Activated CD8-positive, alpha-beta memory T cell treated with anti-CD3 and anti-CD28 coated beads, Interleukin-2, amount 50 U/mL, for 48 hours (primary cell): Measurements from ENCODE around the gene GFM1.

Experiments used
- DNase-seq: peaks from one replicate; pipeline ENCODE4 v3.0.0-alpha.2; 2020

The GFM1 gene

GRCh38 chr3:158728851-158729250 lies 84.5 kb downstream of the GFM1 start:
- DNase-seq: no peak

- DNase-seq: no peak
Observed at GRCh38 chr3:158731486-158731885, 87.2 kb downstream of the GFM1 start.

DNA sequence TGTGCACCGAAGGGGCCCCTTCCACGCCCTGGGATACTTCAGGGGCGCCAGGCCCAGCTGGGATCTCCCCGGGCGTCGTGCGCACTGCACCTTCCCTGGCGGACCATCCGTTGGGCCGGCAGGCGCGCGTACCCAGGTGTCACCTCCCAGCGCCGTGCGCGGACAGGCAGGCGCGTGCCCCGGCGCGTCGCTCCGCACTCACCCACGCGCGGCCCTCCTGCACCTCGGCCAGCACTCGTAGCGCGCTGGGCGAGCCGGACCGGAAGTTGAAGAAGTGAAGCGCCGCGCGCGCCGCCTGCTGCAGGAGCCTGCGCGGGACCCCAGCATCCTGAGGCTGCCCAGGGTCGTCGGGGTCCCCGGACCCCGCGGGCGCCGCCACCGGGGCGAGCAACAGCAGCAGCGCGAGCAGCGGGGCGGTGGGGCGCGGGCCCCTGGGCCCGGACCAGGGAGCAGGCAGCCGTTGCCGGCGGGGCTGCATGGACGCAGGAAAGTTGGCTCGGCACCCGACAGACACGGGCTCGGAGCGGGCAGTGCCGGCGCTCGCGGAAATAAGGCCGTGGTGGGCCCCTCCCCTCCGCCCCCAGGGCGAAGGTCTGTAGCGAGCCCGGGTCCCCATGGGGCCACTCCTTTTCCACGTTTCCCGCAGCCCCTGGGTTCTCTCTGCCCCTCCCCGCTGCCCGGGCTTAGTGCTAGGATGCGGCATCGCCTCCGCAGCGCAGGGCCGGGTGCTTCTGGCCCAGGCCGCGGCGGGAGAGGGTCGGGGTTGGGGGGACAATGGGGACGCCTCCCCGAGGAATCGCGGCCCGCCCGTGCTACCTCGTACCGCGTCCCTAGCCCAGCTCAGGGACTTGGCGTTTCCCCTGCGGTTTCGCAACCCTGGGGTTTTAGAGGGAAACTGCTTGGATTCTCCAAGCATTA lies 87.9 kb downstream of the GFM1 start, which contains the start of gene RARRES1:
TSS of gene RARRES1 (minus strand) at position 520 of the 918 bp plus-strand sequence. CDS start at position 478, 42 bp downstream.
- DNase-seq: peak; percentile 77

GRCh38 chr3:158732856-158733200 lies 88.5 kb downstream of the GFM1 start:
- DNase-seq: no peak

GRCh38 chr3:158733656-158734055 lies 89.3 kb downstream of the GFM1 start:
- DNase-seq: no peak

DNA sequence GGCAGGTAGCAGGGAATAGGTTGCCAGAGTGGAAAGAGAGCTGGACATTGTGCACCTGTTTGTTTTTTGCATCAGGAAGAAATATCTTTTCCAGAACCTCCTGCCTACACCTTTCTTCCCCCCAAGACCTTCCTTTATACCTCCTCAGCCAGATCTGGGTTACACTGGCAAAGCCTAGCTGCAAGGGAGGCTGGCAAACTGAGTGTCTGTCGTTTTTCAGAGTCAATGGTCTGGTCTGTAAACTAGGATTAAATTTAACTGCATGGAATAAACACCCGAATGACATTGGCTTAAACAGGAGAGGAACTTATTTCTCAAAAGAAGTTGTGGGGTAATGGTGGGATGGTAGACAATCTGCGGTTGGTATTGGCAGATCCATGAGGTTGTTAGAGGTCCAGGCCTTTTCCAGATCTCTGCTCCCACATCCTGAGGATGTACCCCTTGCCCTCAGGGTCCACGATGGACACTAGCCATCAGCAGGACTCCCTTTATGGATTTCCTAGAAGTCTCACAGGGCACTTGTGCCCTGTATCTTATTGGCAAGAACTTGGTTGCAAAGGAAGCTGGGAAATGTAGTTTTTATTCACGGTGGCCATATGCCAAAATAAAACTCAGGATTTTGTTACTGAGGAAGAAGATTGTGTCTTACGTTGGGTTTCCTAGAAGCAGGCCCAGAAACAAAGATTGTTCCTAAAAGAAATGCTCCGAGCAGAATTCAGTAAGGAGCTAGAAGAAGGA lies 91.1 kb downstream of the GFM1 start:
- DNase-seq: no peak

DNA sequence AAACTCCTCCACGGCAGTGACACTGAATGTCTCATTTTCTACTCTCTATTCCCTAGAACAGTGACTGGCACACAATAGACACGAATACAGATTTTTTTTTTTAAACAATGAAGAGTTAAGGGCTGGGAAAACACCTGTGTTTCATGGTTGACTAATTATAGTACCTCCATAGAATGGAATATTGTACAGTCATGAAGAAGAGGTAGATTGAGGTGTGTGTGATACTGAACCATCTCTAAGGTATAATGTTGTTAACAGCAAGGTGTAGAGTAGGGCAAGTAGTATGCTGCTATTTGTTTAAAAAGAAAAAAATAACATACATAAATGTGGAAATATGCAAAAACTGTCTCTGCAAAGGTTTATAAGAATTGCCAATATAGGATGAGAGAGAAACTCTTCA lies 93.1 kb downstream of the GFM1 start:
- no peak for DNase-seq

- no peak for DNase-seq
Observed at GRCh38 chr3:158737976-158738615, 93.8 kb downstream of the GFM1 start.

DNA sequence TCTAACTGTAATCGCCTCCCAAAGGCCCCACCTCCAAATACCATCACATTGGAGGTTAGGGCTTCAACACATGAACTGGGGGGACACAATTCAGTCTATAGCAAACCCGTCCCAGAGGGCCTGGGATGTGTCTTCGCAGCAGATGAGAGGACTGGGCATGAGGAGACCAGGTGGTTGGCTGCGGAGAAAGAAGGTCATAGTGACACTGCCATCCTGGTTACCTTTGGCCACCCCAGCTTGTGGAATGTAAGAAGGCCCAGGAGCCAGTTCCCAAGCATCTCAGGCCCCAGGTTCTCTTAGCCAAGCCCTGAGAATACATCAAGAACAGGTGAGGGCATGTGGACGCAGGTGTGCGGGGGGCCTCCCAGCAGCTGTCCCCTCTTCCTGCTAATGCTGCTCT lies 94.3 kb downstream of the GFM1 start:
- DNase-seq: no peak

- peak; percentile 18 for DNase-seq
Observed at GRCh38 chr3:158739078-158739477, 94.8 kb downstream of the GFM1 start.

DNA sequence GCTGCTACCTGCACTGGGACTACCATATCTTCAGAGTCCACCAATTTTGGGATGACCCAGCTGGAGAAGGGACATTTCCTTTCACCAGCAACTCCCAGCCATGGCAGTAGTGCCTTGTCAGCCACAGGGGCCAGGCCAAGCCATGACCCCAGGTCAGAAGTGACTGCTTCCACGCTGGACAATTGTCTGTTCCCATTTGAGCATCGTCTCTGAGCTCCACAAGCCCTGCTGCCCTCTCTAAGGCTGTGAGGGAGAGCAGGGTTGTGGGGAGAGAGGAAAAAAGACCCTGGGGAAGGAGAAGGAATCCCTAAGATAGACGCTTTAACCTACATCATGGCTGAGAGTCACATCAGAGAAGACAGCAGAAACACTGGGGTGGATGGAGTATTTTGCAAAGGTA lies 95.3 kb downstream of the GFM1 start:
- DNase-seq: no peak
